Stimulated activated CD8-positive, alpha-beta memory T cell treated with anti-CD3 and anti-CD28 coated beads, Interleukin-15, amount 100 ng/mL, for 24 hours (primary cell): ENCODE results near the gene CEMIP.
"Not testable (repeated sequence)": the region's sequence is repeated elsewhere in the genome, so short reads cannot be mapped to it uniquely, and the experiment has no call there.

Experiments used
- DNase-seq: peaks from one replicate; pipeline ENCODE4 v3.0.0-alpha.2; 2020; ENCODE audit warnings: low read depth

The CEMIP gene

DNA sequence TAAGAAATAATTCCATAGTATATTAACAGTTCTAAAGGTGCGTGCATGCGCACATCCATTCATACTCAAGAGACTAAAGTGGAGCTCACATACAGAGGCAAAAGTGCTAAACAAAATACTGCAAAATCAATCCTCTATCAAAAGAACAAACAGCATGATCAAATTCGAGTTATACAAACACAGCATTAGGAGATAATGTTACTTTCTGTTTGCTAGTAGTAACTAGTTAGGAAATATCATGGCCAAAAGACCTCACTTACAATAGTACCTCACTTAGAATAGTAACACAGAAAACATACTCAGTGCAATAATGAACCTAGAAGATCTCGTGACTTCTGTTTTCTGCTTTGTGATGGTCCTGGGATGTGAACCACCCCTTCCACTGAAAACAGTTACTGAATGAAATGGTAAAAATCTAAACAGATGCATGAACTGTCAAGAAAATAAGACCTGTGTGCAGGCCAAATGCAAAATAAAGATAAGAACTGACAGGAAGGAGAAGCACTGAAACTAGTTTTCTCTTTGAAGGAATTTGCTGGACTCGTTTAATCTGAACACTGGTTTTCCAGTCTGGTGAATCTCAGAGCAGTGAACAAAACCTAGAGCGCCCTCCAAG is 20.9 kb upstream of the CEMIP start:
- DNase-seq: no peak

DNA sequence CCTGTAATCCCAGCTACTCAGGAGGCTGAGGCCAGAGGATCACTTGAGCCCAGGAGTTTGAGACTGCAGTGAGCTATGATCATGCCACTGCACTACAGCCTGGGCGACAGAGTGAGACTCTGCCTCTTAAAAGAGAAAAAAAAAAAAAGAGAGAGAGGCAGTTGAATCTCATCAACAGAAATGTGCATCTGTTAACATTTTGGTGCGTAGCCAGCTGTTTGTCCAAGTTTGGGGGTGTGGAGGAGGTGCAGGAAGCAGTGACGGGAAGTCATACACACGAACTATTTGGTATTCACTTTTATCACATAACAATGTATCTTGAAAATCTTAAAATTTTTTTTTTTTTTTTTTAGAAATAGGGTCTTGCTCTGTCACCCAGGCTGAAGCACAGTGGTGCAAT is 18.2 kb upstream of the CEMIP start:
- DNase-seq: no peak

DNA sequence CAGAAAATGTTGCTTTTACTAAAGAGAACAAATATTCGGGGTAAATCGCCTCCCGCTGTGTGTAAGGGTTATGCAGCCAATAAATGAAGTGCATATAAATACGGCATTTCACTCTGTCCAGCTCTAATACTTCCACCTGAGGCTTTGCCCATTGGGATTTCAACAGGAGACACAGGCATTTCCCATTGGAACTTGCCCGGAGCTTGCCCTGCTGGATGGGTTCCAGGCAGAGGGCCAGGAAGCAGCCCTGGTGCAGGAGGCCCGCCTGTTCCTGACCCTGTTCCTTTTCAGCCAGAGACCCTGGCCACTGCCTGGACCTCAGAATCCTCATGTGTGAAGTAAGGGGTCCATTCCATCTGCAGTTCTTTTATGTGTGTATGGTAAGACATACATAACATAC is 17.4 kb upstream of the CEMIP start:
- no peak for DNase-seq

DNA sequence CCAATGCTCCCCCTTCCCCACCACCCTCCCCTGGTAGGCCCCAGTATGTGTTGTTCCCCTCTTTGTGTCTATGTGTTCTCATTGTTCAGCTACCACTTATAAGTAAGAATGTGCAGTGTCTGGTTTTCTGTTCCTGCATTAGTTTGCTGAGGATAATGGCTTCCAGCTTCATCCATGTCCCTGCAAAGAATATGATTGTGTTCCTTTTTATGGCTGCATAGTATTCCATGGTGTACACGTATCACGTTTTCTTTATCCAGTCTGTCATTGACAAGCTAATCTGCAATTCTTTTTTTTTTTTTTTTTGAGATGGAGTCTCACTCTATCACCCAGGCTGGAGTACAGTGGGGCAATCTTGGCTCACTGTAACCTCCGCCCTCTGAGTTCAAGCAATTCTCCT is 15.9 kb upstream of the CEMIP start:
- not testable (repeated sequence) for DNase-seq

DNA sequence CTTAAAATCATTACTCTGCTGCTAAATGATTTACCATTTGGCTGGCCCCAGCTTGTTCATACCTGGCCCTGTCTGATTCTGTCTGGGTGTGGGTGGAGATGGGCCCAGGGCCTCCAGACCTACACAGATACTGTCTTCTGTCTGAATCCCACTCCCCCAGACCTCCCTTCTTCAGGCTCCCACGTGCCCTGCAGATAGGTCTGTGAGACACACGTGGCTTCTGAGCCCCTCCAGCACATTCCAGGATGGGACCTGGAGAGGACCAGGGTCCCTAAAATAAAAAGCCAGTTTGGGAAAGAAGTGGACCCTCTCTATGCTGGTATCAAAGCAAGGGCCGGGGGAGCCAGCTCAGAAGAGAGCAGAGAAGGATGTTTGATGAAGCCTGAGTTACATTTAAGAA is 14.6 kb upstream of the CEMIP start:
- no peak for DNase-seq

DNA sequence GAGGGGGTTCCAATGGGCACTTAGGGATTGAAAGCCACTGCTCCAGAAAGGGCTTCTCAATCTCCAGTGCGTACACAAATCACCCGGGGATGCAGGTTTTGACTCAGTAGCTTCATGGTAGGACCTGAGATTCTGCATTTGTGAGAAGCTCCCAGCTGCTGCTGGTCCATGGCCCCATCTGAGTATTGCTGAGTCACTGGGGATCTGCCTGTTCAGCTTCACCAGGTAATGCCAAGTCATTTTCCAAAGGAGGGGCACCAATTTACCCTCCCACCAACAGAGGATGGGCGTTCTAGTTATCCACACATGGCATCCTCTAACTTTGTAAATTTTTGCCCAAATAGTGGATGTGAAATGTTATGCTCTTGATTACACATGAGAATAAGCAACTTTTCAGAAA is 12.9 kb upstream of the CEMIP start:
- no peak for DNase-seq

DNA sequence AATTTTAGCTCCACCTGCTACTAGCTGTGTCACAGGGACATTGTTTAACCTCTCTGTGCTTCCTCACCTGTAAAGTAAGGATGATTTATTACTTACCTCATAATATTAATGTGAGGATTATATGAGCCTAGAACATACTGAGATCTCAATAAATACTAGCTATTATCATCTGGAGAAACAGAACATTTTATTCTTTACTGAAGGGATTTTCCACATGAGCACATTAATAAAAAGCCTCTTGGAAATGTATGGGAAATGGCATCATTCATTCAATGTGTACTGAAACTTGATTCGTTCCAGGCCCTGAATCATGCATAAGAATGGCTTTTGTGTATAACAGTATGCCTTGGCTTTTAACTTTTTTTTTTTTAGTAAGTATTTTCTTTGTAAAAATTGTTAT is 11.0 kb upstream of the CEMIP start:
- no peak for DNase-seq

DNA sequence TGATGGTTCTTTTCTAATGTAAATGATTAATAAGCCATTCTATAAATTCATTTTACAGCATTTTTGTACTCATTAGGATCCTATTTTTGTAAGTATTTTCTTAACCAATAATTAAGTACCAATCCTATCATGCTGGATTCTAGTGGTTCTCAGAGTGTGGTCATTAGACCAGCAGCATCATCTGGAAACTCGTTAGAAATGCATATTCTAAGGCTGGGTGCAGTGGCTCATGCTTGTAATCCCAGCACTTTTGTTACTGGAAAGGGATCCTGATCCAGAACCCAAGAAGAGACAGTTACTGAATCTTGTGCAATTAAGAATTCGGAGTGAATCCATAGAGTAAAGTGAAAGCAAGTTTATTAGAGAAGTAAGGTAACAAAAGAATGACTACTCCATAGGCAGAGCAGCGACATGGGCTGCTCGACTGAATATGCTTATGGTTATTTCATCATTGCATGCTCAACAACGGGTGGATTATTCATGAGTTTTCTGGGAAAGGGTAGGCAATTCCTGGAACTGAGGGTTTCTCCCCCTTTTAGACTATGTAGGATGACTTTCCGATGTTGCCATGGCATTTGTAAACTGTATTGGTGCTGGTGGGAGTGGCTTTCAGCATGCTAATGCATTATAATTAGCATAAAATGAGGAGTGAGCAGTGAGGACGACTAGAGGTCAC is 9.9 kb upstream of the CEMIP start:
- no peak for DNase-seq

DNA sequence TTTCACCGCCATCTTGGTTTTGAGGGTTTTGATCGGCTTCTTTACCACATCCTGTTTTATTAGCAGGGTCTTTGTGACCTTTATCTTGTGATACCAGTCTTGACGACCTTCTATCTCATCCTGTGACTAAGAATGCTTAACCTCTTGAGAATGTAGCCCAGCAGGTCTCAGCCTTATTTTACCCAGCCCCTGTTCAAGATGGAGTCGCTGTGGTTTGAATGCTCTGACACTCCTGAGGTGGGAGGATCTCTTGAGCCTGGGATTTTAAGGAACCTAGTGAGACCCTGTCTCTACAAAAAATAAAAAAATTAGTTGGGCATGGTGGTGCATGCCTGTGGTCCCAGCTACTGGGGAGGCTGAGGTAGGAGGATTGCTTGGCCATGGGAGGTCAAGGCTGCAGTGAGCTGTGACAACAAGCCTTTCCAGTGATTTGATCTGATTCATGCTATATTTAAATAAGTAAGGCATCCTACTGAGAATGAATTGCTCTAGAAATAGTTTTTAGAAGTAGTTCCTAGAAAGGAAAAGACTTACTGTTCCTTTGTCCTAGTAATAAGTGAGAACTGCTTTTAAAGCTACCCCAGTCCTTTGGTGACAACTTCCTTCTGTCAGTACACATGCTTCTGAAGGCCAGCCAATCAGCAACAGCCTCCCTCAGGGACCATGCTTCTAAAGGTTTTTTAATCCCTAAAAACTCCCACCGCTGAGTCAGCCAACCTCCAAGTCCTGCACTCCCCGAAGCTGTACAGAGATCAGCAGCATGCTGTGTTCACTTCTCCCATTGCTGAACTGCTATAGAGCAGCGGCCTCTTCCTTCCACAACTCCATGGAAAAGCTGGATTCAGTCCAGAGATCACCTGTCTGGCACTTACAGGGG is 9.1 kb upstream of the CEMIP start:
- no peak for DNase-seq

DNA sequence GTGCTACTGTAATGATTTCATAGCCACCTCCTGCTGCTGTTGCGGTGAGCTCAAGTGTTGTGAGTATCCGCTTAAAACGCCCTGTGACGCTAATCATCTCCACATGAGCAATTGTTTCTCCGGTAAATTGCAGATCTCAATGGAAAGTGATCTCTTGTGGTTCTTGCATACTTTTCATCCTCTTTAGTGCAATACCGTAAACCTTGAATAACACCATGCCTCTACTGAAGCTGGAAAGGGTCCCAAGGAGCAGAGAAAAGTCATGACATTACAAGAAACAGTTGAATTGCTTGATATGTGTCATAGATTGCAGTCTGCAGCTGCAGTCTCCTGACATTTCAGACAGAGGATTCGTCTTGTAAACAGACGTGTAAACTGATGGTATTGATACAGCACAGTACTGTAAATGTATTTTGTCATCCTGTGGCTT is 6.0 kb upstream of the CEMIP start:
- DNase-seq: no peak

DNA sequence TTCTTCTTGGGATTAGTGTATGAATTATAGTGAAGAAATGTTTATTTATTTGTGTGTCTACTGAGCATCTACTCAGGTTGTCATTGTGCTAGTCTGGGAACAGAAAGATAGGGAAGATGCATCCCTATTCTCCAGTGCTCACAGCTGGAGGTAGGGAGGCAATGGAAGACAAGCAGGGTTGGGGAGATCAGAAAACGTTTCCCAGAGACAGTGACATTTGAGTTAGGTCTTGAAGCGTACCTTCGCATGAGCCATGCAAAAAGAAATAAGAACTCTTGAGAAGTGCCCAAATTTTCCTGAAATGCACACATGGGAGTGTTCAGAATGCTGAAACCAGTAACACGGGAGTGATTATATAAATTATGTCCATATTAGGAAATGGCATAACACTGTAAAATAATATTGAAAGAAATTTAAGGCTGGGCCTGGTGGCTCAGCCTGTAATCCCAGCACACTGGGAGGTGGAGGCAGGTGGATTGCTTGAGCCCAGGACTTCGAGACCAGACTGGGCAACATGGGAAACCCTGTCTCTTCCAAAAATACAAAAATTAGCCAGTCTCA is 5.3 kb upstream of the CEMIP start:
- DNase-seq: no peak

DNA sequence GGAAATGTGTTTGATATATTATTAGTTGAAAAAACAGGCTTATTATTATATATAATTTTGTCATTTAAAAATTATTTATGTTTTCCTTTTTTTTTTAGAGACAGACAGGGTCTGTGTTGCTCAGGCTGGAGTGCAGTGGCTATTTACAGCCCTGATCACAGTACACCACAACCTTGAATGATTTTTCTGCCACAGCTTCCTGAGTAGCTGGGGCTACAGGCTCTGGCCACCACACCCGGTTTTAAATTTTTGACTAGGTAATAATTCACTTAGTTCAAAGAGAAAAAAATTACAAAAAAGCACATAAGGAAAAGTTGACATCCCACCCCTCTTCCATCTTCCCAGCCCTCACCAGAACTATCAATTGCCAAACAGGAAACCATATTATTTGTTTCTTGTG is 4.7 kb upstream of the CEMIP start:
- DNase-seq: no peak

DNA sequence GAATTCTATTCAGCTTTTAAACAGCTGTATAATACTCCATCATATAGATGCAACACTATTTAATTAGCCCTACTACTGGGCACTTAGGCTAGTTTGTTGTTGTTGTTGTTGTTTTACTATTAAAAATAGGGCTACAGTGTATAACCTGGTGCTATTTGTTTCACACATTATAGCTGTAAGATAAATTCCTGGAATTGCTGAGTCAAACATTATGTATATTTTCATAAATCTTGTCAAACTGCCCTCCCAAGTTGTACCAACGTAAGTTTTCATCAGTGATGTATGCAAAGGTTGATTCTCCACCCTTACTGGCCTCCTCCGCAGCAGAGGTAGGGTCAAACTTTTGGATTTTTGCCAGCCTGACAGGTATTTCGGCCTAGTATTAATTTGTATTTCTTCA is 3.8 kb upstream of the CEMIP start:
- no peak for DNase-seq

DNA sequence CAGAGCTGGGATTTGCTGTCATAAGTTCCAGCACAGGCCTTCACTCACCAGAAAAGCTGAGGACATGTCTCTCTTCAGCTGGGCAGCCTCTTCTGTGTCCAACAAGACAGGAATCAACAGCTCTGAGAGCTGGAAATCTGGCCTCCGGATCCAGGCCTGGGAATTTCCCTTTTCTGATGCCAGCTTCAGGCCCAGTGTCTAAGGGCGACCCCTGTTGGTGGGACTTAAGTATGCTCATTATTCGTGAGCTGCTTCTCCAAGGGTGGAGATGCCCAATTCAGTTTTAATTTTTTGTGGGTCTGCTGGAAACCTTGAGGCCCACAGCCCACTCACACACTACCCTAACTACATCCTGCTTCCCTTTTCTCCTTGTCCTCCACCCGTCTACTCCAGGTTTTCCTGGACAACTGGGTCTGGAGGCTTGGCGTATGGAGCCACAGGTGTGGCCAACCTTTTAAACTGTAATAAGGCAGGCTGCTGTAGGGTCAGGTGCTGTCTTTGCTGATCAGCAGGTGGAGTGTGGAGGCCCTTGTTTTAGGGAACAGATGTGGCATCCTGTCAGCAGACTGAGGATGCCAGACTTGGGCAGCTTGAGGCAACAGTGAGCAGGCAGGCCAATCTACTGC is 2.6 kb upstream of the CEMIP start:
- peak; percentile 15 for DNase-seq

DNA sequence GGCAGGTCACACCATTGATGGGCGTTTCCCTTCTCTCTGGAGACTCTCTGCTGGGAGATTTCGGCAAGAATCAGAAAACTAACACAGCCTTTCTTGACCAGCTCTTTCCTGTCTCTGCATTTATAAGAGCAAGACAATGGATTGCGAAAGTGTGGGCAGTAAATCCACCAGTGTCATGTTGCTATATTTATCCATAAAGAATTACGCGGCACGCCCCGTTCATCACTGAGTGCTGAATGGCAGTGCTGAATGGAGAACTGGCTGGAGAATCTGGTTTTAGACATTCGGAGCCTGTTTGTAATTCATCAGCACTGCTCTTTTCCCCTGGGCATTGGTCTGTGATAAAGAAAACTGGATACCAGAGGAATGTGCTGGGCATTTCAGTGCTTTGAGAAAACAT is 2.0 kb upstream of the CEMIP start:
- no peak for DNase-seq

DNA sequence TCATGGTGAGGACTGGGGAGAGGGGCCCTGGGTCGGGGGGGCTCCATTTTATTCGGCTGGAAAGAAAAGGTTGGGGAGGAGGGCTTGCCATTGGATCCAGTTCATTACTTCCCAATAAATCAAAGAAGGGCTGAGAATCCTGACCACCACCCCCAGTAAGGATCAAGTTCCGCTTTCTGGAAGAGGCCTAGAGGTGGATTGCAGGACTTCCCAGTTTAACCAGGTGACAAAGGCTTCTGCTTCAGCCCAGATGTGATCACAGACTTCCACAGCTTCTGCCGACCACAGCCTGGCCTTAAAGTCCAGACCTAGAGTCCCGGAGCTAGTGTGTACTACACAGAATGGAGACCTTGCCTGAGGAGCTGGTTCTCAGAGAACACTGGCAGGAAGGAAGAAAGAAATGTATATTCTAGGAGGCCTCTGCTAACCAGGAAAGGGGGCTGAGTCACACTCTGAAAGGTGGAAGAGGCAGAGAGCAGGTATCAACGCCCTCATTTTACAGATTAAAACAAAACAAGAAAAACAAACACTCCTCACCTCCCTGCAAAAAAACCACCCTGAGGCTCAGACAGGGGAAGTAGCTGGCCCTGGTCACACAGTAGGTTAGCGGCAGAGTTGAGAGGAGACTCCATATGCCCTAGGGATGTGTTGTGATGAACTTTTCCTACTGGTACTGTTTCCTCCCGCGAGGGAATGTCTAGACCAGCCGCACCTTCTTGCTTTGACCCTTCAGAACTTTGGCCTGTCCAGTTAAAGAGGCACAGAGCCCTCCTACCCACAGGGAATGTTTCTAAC is 1.1 kb upstream of the CEMIP start:
- no peak for DNase-seq

DNA sequence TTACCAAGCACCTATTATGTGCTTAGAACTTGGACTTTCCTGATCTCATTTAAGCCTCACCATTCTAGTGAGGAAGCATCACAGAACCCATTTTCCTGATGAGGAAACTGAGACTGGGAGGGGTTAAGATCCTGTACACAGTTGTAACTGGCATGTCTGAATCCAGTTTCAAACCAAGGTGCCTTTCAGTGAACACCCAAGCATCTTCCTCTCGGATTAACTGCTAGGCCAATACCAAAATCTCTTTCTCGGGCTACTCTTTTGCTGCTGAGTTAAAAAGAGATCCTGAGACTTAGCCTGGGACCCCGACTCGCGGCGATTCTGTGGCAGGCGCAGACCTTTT is 578 bp upstream of the CEMIP start:
- DNase-seq: no peak

DNA sequence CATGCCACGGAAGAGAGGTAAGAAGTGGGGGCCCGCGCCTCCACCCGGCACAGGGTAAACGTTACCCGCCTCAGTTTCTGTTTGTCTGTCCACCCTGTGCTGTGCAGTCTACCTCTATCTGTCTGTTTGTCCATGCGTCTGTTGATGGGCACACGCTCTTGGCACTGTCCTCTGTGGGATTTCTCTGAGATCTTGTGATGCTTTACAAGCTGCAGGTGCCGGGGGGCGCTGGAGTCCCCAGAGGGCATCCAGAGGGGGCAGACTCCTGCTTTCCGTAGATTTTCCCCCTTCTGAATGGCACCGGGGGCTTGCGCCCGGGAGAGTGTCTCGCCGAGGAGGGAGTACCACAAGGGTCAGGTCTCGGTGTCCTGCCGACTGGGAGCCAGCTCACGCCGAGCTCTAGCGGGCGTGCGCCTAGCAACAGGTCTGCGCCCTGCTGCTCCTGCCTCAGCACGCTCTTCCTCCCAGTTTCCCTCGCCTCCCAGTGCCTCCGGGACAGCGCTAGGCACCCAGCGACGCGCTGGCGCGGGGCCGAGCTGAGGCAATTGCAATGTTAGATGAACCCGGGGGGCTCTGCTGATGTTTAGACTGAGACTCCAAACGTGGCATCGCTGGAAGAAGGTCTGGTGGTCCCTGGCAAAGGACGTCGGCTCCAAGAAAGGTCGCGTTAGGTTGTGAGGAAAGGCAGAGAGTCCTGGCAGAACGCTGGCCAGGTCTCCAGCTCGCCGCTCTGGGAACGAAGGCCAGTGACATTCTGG is 667 bp downstream of the CEMIP start:
- DNase-seq: no peak

DNA sequence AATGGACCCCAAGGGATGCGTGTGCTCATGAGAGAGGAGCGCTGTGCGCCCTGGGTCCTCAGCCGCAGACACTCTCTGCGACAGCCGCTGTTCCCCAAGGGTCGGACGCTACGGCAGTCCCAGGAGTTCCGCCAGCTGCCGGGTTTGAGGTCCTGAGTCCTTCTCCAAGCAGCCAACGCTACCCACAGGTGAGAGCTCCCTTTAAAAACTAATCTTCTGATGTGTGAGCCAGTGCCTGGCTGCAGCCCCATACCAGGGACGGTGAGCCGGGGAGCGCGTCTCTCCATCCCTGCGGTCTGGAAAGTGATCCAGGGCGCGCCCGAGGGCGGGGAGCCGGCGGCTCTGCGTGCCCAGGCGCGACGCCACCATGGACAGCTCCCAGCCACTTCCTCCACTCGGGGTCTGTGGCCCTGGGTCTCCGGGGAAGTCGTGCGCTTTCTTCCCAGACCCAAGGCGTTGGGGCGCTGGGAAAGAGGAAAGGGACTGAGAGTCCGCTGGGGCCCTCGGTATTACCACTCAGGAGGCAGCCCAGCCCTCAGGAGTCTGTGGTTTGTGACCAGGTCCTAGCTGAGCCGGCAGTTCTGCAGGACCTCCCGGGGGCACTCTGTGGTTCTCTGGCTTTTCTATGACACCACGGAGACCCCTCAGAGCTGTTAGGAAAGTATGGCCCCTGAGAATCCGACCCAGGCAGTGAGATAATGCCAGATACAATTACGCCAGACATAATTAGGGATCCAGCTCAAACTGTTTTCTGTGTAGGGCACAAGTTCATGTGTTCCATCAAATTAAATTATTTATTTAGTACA is 1.4 kb downstream of the CEMIP start:
- DNase-seq: peak; percentile 14

DNA sequence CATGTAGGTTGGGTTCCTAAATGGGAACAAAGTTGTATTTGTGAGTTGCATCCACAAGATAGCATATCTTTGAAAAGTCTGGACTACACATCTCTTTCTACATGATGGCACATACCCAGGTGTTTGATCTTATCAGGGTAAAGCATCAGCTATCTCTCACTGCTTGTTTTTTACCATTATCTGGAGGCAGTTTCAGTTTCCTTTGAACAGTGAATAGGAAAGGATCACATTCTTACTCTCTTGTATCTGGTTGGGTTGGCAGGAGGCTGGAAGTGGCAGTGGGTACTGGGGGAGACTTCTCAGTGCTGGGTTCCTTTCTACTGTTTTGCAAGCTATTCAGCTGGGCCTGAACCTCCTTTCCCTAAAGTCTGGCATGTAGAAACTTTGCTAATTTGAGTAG is 4.1 kb downstream of the CEMIP start:
- no peak for DNase-seq
